ENCODE data around the gene HYAL3. TPM values are rescaled to one million over a fixed set of nuclear protein-coding genes. Genes with fewer than 3 reads are reported as not detected.

The HYAL3 gene
- total and polyA plus RNA-seq, 2 donors (not counting 1 experiment from before 2014, with no cell fraction given) = 3.7 to 4.2 TPM

DNA sequence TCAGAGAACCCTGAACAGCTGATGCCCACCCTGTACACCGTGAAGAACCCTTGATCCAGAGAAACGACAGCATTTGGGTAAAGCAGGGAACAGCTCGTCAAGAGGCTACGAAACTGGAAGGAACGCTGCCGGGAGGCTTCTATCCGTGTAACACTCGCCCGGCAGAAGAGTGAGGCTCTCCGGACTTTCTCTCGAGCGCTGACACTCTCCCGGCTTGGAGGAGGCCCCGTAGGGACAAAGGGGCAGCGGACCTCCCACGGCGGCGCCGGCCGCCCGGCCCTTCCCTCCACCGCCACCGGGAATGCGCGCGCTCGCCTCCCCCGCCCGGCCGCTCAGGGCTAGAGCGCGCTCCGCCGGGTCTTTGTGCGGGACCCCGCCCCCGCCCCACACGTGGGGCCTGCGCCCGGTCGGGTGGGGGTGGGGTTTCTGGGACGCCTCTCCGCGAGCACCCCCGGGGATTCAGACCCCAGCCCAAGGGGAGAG is 21.7 kb upstream of the HYAL3 start:
- DNase-seq = no peak
- peaks cover 25 to 62% of the 10 kb centered on the region in 2 donors for H3K4me1 ChIP-seq (ENCODE audit: control insufficient read depth in 2 of 2, insufficient read depth in 2 of 2, low read length in 2 of 2)

More for the DNA sequence above, 21.7 kb upstream of the HYAL3 start:
- Histone ChIP-seq H3K4me3 (ENCODE audit: control extremely low read depth in 1 of 5, extremely low read depth in 1 of 5, insufficient read depth in 1 of 5, low read depth in 2 of 5, low read length in 4 of 5) (peak overlapping the region; percentile 65 to 95 (median 80)), H3K4me2 (replicated peaks; ENCODE audit: low read depth, low read length, poor library complexity, severe bottlenecking) (peak overlapping the region; percentile 95), H3K36me3 (replicated peaks in 1 of 2; ENCODE audit: control extremely low read depth in 1 of 2, control insufficient read depth in 1 of 2, extremely low read depth in 1 of 2, insufficient read depth in 2 of 2, low read length in 1 of 2) (peaks cover 0 to 11% of the 10 kb centered on the region in 2 experiments), H4K20me1 (ENCODE audit: control insufficient read depth, insufficient read depth, low read length, poor library complexity, severe bottlenecking) (no peaks in the 10 kb centered on the region), H3K9me3 (ENCODE audit: control extremely low read depth in 1 of 3, control insufficient read depth in 2 of 3, insufficient read depth in 1 of 3, low read length in 2 of 3) (peaks cover 0 to 3% (median 0%) of the 10 kb centered on the region in 3 donors), H3K79me2 (ENCODE audit: control insufficient read depth, insufficient read depth, low read length) (peaks cover 1% of the 10 kb centered on the region), H3K27ac (ENCODE audit: low read length in 2 of 2) (peak overlapping the region; percentile 27 to 96), H3K27me3 (replicated peaks in 1 of 4; ENCODE audit: control extremely low read depth in 1 of 4, control insufficient read depth in 3 of 4, insufficient read depth in 4 of 4, low read length in 3 of 4) (no peaks in the 10 kb centered on the region), H3K9ac (ENCODE audit: low read length) (peak overlapping the region; percentile 96), H2AFZ (ENCODE audit: insufficient read depth, low read depth, low read length, poor library complexity, severe bottlenecking) (peak overlapping the region; percentile 99)
- TF ChIP-seq EZH2 (IDR thresholded peaks at IDR 0.05; ENCODE audit: borderline replicate concordance, insufficient read depth, low read depth, low read length, poor library complexity, severe bottlenecking) (no peak), CTCF (IDR thresholded peaks at IDR 0.05) (no peak)
- H3K4me3 Mint-ChIP-seq = peak overlapping the region; percentile 98
- ChIA-PET POLR2A (interaction anchor here (0.6 to 2.3 kb wide), 6 partner anchors 16 to 1736 kb away, joined by 3 to 24 read pairs (median 6); partner anchors contain the start of genes HYAL3, IFRD2 and NAA80), CTCF (interaction anchor here (0.7 to 1.1 kb wide), 8 partner anchors 16 to 289 kb away, joined by 3 to 9 read pairs (median 3); partner anchors contain the start of genes CYB561D2, HYAL3, IFRD2 and NAA80)
- peaks cover 53% of the 10 kb centered on the region for H3K4me1 Mint-ChIP-seq
- no peaks in the 10 kb centered on the region for H3K9me3 Mint-ChIP-seq (ENCODE audit: insufficient read depth)
- ATAC-seq (ENCODE audit: low read depth) = peak; percentile 66
- no peaks in the 10 kb centered on the region for H3K27me3 Mint-ChIP-seq
- WGBS (ENCODE audit: insufficient coverage) = under 1% methylated on average over 45 of the region's 45 CpGs
- intact Hi-C loops (cut with micrococcal nuclease) = loop anchor here (1.0 to 5.0 kb wide), 6 partner anchors 16 to 126 kb away; partner anchors contain the start of genes GNAI2, HYAL3, IFRD2 and NAA80
- peak overlapping the region; percentile 92 for H3K27ac Mint-ChIP-seq

Measured in B cell (primary cell).